ENCODE results near the gene STXBP1. TPM values are rescaled to one million over a fixed set of nuclear protein-coding genes. Genes with fewer than 3 reads are reported as not detected.
A peak's percentile ranks its signal among the peaks of the same experiment; 100 is the strongest.

Gene STXBP1
- total and polyA plus RNA-seq, 2 experiments from 2014 or later = 28.5 to 43.7 TPM

DNA sequence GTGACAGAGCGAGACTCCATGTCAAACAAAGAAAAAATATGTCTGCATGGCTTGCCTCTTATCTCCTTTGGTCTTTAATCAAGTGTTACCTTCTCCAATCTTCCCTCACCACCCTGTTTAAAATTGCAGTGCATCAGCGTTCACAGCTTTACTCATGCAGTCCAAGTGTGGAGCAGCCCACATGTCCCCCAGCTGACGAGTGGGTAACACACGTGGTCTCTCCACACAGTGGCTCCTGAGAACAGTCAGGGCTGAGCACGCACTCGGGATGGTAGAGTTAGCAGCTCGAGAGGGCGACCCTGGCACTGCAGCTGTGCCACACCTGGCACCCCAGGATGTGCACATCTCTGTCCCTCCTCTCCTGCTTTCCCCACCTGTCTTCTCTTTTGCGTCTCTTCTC, 68.8 kb downstream of the STXBP1 start:
- Histone ChIP-seq H3K4me2 (ENCODE audit: unreplicated experiment) (no peak overlapping the region), H4K20me1 (ENCODE audit: insufficient read depth) (no peaks in the 10 kb centered on the region), H3F3A (ENCODE audit: insufficient read depth) (peaks cover 15% of the 10 kb centered on the region; the same call in 1 of the 2 replicates), H3K9me2 (ENCODE audit: insufficient read depth) (no peaks in the 10 kb centered on the region), H3K4me3 (no peak overlapping the region), H3K4me1 (ENCODE audit: insufficient read depth) (peaks cover 11% of the 10 kb centered on the region), H3K9ac (no peak overlapping the region), H3K27me3 (replicated peaks; ENCODE audit: insufficient read depth) (no peaks in the 10 kb centered on the region), H3K79me2 (ENCODE audit: insufficient read depth) (no peaks in the 10 kb centered on the region), H3K9me3 (ENCODE audit: low read depth) (no peaks in the 10 kb centered on the region), H3K36me3 (ENCODE audit: low read depth) (peaks cover 14% of the 10 kb centered on the region; the same call in 1 of the 2 replicates), H2AFZ (no peak overlapping the region), H3K27ac (no peak overlapping the region)
- WGBS, 2 experiments (ENCODE audit: low coverage in 1 of 2, low lambda C conversion rate in 2 of 2, missing lambda C conversion rate in 2 of 2) = 79 to 86% methylated on average over 9 of the region's 9 CpGs
- in situ Hi-C loops (cut with MboI) = no loop called here
- TF ChIP-seq EZH2 (IDR thresholded peaks at IDR 0.05; ENCODE audit: insufficient read depth, poor library complexity, severe bottlenecking) = no peak
- no peak for TF ChIP-seq EZH2phosphoT487 (IDR thresholded peaks at IDR 0.05; ENCODE audit: insufficient read depth, low read depth)
- DNase-seq = no peak

DNA sequence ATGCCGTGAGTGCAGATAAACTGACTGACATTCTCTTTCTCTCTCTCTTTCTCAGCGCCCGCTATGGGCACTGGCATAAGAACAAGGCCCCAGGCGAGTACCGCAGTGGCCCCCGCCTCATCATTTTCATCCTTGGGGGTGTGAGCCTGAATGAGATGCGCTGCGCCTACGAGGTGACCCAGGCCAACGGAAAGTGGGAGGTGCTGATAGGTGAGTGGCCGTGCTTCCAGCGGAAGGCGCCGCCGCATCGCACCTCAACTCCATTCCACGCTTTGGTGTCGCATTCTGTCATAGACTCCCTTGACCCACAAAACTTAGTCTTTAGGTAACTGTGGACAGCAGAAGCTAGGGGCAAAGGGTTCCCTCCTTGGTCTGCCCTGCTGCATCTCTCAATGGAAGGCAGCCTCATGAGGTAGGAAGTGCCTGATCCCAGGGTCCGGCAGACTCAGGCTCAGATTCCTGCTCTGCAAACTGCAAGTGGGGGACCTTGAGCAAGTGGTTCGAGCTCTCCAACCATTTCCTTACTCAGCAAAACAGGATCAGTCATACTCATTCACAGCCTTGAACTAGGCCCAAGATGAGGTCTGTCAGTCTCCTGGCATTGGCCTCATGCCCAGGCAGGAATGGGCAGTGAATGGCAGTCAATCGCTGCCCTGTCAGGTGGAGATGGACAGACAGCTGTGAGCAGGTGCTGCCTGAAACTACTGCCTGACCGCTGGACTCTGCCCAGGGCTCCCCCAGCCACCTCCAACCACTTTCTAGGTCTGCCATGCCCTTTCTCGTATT, 70.5 kb downstream of the STXBP1 start:
- no peaks in the 10 kb centered on the region for H3K79me2 ChIP-seq (ENCODE audit: insufficient read depth)
- no peak overlapping the region for H3K9ac ChIP-seq
- H3K27ac ChIP-seq = peak overlapping the region; percentile 87; the same call in 1 of the 2 replicates
- in situ Hi-C loops (cut with MboI) = no loop called here
- DNase-seq = no peak
- 96% methylated on average over 23 of the region's 23 CpGs for WGBS, 2 experiments (ENCODE audit: low coverage in 1 of 2, low lambda C conversion rate in 2 of 2, missing lambda C conversion rate in 2 of 2)
- no peak overlapping the region for H2AFZ ChIP-seq
- no peaks in the 10 kb centered on the region for H3K9me2 ChIP-seq (ENCODE audit: insufficient read depth)
- H4K20me1 ChIP-seq (ENCODE audit: insufficient read depth) = no peaks in the 10 kb centered on the region
- no peak overlapping the region for H3K4me2 ChIP-seq (ENCODE audit: unreplicated experiment)
- H3F3A ChIP-seq (ENCODE audit: insufficient read depth) = peaks cover 15% of the 10 kb centered on the region; the same call in 1 of the 2 replicates
- H3K36me3 ChIP-seq (ENCODE audit: low read depth) = peaks cover 14% of the 10 kb centered on the region; the same call in 1 of the 2 replicates
- no peaks in the 10 kb centered on the region for H3K9me3 ChIP-seq (ENCODE audit: low read depth)
- no peak for TF ChIP-seq EZH2phosphoT487 (IDR thresholded peaks at IDR 0.05; ENCODE audit: insufficient read depth, low read depth)
- peaks cover 11% of the 10 kb centered on the region for H3K4me1 ChIP-seq (ENCODE audit: insufficient read depth)
- H3K4me3 ChIP-seq = no peak overlapping the region
- H3K27me3 ChIP-seq (replicated peaks; ENCODE audit: insufficient read depth) = no peaks in the 10 kb centered on the region

DNA sequence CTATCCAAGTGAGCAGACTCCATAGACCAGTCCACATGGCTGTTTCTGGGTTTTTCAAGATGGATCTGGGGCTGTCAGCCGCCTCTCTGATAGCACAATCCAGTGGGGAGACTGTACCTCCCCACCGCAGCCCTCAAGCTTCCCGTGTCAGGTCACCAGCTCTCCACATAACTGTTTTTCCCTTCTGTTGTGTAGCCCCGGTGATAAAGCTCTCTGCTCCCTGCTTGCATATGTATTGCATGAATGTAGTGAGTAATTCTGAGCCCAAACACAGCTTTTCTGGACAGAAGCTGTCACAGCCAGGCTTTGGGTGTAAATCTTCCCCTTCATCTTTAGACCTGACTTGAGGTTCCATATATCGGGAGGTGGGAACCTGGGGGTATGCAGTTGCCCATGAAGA, 71.6 kb downstream of the STXBP1 start:
- Histone ChIP-seq H3K4me3 (no peak overlapping the region), H2AFZ (no peak overlapping the region), H3K27me3 (replicated peaks; ENCODE audit: insufficient read depth) (no peaks in the 10 kb centered on the region), H4K20me1 (ENCODE audit: insufficient read depth) (no peaks in the 10 kb centered on the region), H3K79me2 (ENCODE audit: insufficient read depth) (no peaks in the 10 kb centered on the region), H3K4me1 (ENCODE audit: insufficient read depth) (peaks cover 11% of the 10 kb centered on the region), H3K27ac (peak overlapping the region; percentile 87), H3K4me2 (ENCODE audit: unreplicated experiment) (peak overlapping the region; percentile 28), H3K9ac (peak overlapping the region; percentile 66), H3K9me3 (ENCODE audit: low read depth) (no peaks in the 10 kb centered on the region), H3K9me2 (ENCODE audit: insufficient read depth) (no peaks in the 10 kb centered on the region), H3F3A (ENCODE audit: insufficient read depth) (peaks cover 15% of the 10 kb centered on the region; the same call in 1 of the 2 replicates), H3K36me3 (ENCODE audit: low read depth) (peaks cover 14% of the 10 kb centered on the region; the same call in 1 of the 2 replicates)
- peak; percentile 85 for DNase-seq
- TF ChIP-seq EZH2 (IDR thresholded peaks at IDR 0.05; ENCODE audit: insufficient read depth, poor library complexity, severe bottlenecking) (no peak), EZH2phosphoT487 (IDR thresholded peaks at IDR 0.05; ENCODE audit: insufficient read depth, low read depth) (no peak)
- in situ Hi-C loops (cut with MboI) = no loop called here
- WGBS, 2 experiments (ENCODE audit: low coverage in 1 of 2, low lambda C conversion rate in 2 of 2, missing lambda C conversion rate in 2 of 2) = 85 to 87% methylated on average over 5 of the region's 5 CpGs

DNA sequence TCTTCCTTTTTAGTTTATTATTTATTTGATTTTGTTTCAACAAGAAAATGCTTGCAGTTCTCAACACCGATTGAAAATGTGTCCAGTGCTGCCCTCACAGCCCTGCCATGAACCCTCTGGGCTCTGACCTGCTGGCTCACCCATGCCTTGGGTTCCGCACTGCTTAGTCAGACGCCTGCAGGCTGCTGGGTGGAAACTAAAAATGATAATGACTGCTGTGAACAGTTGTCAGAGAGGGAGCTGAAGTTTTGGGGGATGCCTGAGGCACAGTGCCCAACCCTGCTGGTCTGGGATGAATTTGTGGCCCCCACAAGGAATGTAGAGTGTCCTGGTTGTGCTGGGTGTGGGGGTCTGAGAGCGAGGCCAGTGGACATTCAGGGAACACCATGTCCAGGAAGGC, 72.5 kb downstream of the STXBP1 start:
- Histone ChIP-seq H3K9me2 (ENCODE audit: insufficient read depth) (no peaks in the 10 kb centered on the region), H3K36me3 (ENCODE audit: low read depth) (peaks cover 9% of the 10 kb centered on the region; the same call in 1 of the 2 replicates), H2AFZ (no peak overlapping the region), H4K20me1 (ENCODE audit: insufficient read depth) (no peaks in the 10 kb centered on the region), H3K4me2 (ENCODE audit: unreplicated experiment) (peak overlapping the region; percentile 28), H3F3A (ENCODE audit: insufficient read depth) (peaks cover 15% of the 10 kb centered on the region; the same call in 1 of the 2 replicates), H3K27me3 (replicated peaks; ENCODE audit: insufficient read depth) (no peaks in the 10 kb centered on the region), H3K27ac (peak overlapping the region; percentile 87), H3K79me2 (ENCODE audit: insufficient read depth) (no peaks in the 10 kb centered on the region), H3K4me1 (ENCODE audit: insufficient read depth) (peaks cover 11% of the 10 kb centered on the region), H3K4me3 (no peak overlapping the region), H3K9ac (peak overlapping the region; percentile 58), H3K9me3 (ENCODE audit: low read depth) (no peaks in the 10 kb centered on the region)
- peak; percentile 85 for DNase-seq
- 56 to 58% methylated on average over 4 of the region's 4 CpGs for WGBS, 2 experiments (ENCODE audit: low coverage in 1 of 2, low lambda C conversion rate in 2 of 2, missing lambda C conversion rate in 2 of 2)
- TF ChIP-seq EZH2phosphoT487 (IDR thresholded peaks at IDR 0.05; ENCODE audit: insufficient read depth, low read depth) (no peak), EZH2 (IDR thresholded peaks at IDR 0.05; ENCODE audit: insufficient read depth, poor library complexity, severe bottlenecking) (no peak)
- in situ Hi-C loops (cut with MboI) = no loop called here

All from GM23248 (cell line).